Fibroblast of skin of left quadriceps (primary cell): ENCODE data around the gene AAGAB.
"Not testable (repeated sequence)": the region's sequence is repeated elsewhere in the genome, so short reads cannot be mapped to it uniquely, and the experiment has no call there.

Experiments used
- DNase-seq, 2 experiments: peaks; one replicate each; pipeline ENCODE4 v3.0.0-alpha.2; 2013; ENCODE audit warnings: low read depth in 2 of 2

AAGAB gene

GRCh38 chr15:67171471-67171870 is 83.0 kb downstream of the AAGAB start:
- no peak for DNase-seq

- no peak for DNase-seq
Observed at GRCh38 chr15:67170143-67170925, 84.1 kb downstream of the AAGAB start.

- DNase-seq, result no peak
Observed at GRCh38 chr15:67168694-67169093, 85.8 kb downstream of the AAGAB start.

- DNase-seq, result no peak
Observed at GRCh38 chr15:67167091-67167490, 87.4 kb downstream of the AAGAB start.

GRCh38 chr15:67166280-67167009 is 88.0 kb downstream of the AAGAB start:
- no peak for DNase-seq

GRCh38 chr15:67165254-67166253 is 88.9 kb downstream of the AAGAB start:
- no peak for DNase-seq

- no peak for DNase-seq
Observed at GRCh38 chr15:67164811-67165253, 89.6 kb downstream of the AAGAB start.

- no peak for DNase-seq
Observed at GRCh38 chr15:67164401-67164791, 90.1 kb downstream of the AAGAB start.

GRCh38 chr15:67163180-67163579 is 91.3 kb downstream of the AAGAB start:
- DNase-seq, result no peak

- DNase-seq, result no peak
Observed at GRCh38 chr15:67161881-67162280, 92.6 kb downstream of the AAGAB start.

- no peak for DNase-seq
Observed at GRCh38 chr15:67161412-67161811, 93.0 kb downstream of the AAGAB start.

GRCh38 chr15:67158367-67158766 is 96.1 kb downstream of the AAGAB start:
- DNase-seq, result no peak

- DNase-seq, result no peak
Observed at GRCh38 chr15:67157521-67158252, 96.8 kb downstream of the AAGAB start.

GRCh38 chr15:67156834-67157233 is 97.6 kb downstream of the AAGAB start:
- DNase-seq, result no peak

GRCh38 chr15:67156426-67156825 is 98.0 kb downstream of the AAGAB start:
- DNase-seq, result no peak

- no peak for DNase-seq
Observed at GRCh38 chr15:67154249-67154648, 100.2 kb downstream of the AAGAB start.

- not testable (repeated sequence) for DNase-seq
Observed at GRCh38 chr15:67153044-67153443, 101.4 kb downstream of the AAGAB start.

- DNase-seq, result no peak
Observed at GRCh38 chr15:67152429-67152828, 102.0 kb downstream of the AAGAB start.
